GM10266 (cell line): Measurements from ENCODE around the gene MLH3.

Experiments used
- DNase-seq: peaks from one replicate; pipeline ENCODE4 v3.0.0; 2012; ENCODE audit errors: extremely low spot score
- CTCF ChIP-seq: IDR thresholded peaks from 2 replicates; pipeline ENCODE4 v1.5.1; 2012; ENCODE audit warnings: mild to moderate bottlenecking, low read depth; ENCODE audit not compliant: control insufficient read depth, insufficient read depth; ENCODE audit errors: missing control alignments

Gene MLH3

GRCh38 chr14:75053396-75054291 is 2.4 kb upstream of the MLH3 start:
- no peak for TF ChIP-seq CTCF
- no peak for DNase-seq

GRCh38 chr14:75051556-75051899 is 261 bp upstream of the MLH3 start:
- DNase-seq: no peak
- TF ChIP-seq CTCF: no peak

GRCh38 chr14:75049731-75050201 is 1.5 kb downstream of the MLH3 start:
- no peak for DNase-seq
- TF ChIP-seq CTCF: no peak

- DNase-seq: no peak
- no peak for TF ChIP-seq CTCF
Observed at GRCh38 chr14:75049136-75049535, 2.1 kb downstream of the MLH3 start.

GRCh38 chr14:75048101-75048500 is 3.2 kb downstream of the MLH3 start:
- DNase-seq: no peak
- no peak for TF ChIP-seq CTCF

GRCh38 chr14:75047506-75047905 is 3.8 kb downstream of the MLH3 start:
- no peak for TF ChIP-seq CTCF
- DNase-seq: no peak

- no peak for DNase-seq
- TF ChIP-seq CTCF: no peak
Observed at GRCh38 chr14:75046899-75047298, 4.4 kb downstream of the MLH3 start.
